Limb (tissue), 2 donors: ENCODE measurements around the gene KCNH3.

Experiments used
- DNase-seq, 2 donors: peaks; one replicate each; pipeline ENCODE4 v3.0.0-alpha.2; 2016; ENCODE audit errors: extremely low spot score in 2 of 2

The KCNH3 gene

DNA sequence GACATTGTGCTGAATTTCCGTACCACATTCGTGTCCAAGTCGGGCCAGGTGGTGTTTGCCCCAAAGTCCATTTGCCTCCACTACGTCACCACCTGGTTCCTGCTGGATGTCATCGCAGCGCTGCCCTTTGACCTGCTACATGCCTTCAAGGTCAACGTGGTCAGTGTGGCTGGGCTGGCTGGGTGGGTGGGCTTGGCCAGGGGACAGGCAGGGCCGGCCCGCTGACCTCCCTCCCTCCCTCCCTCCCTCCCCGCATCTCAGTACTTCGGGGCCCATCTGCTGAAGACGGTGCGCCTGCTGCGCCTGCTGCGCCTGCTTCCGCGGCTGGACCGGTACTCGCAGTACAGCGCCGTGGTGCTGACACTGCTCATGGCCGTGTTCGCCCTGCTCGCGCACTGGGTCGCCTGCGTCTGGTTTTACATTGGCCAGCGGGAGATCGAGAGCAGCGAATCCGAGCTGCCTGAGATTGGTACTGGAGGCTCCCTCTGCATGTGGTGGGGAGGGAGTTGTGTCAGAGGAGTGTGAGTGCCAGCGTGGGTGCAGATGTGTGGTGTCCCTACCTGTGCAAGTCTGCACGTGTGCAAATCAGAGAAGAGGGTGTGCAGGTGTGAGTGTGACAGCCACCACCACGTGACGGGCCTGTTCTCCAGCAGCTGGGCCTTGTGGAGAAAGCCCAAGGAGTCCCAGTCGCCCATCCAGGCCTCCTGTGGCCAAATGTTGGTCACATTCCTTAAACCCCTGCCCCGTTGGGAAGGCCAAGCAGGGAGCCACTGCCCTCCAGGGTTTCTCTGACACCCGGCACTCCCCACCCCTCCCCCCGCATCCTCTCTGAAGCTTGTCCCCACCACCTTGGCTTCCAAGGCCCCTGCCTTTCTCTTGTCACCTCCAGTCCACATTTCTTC is 5.3 kb downstream of the KCNH3 start:
- DNase-seq = no peak

DNA sequence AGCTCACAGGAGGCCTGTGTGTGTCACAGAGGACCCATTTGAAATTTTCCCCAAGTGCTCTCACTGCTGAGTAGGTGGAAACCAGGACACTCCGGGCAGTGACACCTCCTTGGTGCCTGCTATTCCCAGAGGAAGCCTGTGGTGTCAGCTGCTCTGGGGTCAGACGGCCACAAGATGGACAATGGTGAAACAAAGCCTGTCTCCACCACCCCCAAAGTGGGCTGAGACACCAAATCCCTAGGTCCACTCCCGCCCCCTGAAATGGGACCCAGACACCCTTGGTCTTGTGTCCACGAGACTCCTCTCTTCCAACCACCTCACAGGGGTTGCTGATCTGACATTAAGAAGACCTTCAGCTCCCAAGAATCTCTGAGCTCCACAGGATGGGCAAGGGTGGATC is 7.0 kb downstream of the KCNH3 start:
- DNase-seq = no peak

DNA sequence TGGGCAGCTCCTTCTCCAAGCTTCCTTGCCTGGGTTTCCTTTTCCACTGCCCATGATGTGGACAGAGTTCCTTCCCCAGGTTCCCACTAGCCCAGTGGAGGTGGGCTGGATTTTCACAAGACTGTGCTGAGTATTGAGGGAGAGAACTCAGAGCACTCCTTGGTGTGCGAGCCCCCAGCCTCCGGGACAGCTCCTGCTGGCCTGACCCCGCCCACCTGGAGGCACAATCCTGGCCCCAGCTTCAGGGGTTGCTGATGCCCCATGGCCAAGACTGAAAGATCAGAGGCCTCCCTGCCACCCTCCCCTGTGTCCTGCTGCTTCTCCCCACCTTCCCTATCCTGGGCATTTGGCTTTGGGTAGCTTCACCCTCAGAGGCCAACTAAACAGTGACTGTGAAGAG is 7.7 kb downstream of the KCNH3 start:
- no peak for DNase-seq

DNA sequence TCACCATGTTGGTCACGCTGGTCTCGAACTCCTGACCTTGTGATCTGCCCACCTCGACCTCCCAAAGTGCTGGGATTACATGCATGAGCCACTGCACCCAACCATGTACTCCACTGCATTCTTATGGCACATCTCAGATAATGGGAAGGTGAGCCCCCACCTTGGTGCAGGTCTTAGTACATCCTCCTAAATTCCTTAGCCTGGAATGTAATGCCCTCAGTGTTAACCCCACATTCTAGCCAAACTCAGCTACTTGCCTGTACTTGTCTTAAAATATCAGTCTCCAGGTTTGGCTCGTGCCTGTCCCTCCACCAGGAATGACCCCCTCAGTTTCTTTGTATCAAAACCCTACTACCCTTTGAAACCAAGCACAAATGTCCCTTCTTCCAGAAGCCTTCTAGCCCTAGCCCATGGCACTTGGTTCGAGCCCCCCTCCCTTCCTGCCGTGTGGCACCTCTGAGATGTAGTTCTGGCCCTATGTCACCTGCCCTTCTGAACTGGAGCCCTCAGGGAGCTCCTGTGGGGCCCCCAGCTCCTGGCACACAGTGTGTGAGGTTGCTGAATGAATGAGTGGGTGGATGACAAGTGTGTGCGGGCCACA is 8.4 kb downstream of the KCNH3 start:
- DNase-seq = no peak

DNA sequence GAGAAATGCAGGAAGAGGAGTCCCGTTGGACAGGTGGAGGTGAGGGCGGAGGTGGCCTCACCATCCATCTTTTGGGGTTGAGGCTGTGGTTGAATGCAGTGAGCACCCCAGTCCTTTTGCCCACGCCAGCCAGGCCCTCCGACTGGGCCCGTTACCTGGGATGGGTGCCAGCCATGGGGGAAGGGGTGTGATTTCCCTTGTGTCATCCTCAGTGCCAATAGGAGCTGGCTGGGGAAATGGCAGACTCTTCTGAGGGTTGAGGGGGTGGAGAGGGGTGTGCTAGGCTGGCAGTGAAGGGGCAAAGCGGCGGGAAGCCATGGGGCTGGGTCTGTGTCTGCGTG is 9.6 kb downstream of the KCNH3 start:
- DNase-seq = no peak

GRCh38 chr12:49548822-49549648 is 10.2 kb downstream of the KCNH3 start:
- peak; percentile 32 to 69 for DNase-seq

DNA sequence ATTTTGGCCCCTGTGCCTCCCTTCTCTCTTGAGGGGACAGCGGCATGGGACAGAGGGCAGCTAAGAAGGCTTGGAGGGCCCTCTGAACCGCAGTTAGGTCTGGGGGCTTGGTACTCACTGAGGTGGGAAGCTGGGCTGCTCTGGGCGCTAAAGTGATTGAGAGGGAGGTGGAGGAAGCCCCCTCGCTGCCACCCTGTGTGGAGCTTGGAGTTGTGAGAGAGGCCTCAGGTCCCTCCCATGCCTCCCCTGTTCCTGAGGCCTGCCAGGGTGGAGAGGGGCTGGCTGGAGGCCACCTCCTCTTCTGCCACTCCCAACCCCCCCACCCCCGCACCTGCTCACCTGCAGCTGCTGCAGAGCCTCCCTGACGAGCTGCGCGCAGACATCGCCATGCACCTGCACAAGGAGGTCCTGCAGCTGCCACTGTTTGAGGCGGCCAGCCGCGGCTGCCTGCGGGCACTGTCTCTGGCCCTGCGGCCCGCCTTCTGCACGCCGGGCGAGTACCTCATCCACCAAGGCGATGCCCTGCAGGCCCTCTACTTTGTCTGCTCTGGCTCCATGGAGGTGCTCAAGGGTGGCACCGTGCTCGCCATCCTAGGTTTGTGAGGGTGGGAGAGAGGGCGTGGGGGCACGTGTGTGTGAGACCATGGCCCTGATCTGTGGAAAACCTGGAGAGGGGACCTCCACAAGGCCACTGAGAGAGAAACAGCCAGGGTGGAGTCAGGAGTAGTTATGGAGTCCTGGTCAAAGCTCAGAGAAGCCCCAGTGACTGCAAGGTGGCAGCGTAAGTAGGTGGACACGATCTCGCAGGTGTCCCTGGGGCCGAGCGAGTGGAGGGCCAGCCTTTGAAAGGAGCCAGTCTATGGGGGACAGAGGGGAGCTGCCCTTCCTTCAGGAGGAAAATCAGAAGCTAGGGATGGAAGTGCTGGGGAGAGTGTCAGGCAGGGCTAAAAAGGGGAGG is 11.2 kb downstream of the KCNH3 start:
- DNase-seq = no peak

- no peak for DNase-seq
These were observed 11.9 kb downstream of the KCNH3 start for GRCh38 chr12:49550693-49551252.

- DNase-seq = no peak
These were observed 13.2 kb downstream of the KCNH3 start for GRCh38 chr12:49552014-49552413.

- no peak for DNase-seq
These were observed 13.6 kb downstream of the KCNH3 start for GRCh38 chr12:49552425-49552824.

DNA sequence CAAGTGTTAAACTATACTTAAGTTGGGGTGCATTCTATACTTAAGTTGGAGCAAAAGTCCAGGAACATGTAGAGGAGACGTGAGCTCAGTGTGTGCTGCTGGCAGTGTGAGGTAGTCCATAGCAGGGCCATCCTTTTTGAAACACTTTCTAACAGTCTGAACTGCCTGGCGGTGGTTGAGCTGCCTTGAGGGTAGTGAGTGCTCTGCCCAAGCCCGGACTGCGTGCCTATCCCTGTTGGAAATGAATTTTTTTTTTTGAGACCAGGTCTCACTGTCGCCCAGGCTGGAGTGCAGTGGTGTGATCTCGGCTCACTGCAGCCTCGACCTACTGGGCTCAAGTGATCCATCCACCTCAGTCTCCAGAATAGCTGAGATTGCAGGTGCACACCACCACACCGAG is 14.1 kb downstream of the KCNH3 start:
- DNase-seq = no peak

GRCh38 chr12:49553512-49554088 is 14.8 kb downstream of the KCNH3 start:
- no peak for DNase-seq

GRCh38 chr12:49554266-49554665 is 15.4 kb downstream of the KCNH3 start:
- no peak for DNase-seq

DNA sequence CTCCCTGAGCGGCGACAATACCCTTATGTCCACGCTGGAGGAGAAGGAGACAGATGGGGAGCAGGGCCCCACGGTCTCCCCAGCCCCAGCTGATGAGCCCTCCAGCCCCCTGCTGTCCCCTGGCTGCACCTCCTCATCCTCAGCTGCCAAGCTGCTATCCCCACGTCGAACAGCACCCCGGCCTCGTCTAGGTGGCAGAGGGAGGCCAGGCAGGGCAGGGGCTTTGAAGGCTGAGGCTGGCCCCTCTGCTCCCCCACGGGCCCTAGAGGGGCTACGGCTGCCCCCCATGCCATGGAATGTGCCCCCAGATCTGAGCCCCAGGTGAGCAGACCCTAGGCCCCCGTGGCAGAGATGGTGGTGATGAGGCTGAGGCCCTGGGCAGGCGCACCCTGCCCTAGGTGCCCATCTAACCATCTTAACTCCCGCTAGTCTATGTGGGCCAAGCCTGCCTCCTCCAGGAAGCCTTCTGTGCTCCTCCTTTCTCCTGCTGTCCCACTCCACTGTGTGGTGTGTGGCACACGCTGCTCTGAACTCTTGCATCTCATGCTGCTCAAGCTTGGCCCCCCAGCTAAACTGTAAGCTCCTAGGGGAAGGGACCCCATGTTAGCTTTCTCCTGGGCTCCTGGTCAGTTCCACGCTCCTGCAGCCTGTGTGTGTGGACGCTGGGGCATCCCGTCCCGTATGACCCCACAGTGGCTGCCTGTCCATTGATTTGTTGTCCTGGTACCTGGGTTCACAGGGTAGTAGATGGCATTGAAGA is 17.0 kb downstream of the KCNH3 start:
- DNase-seq = no peak

- DNase-seq = no peak
These were observed 17.8 kb downstream of the KCNH3 start for GRCh38 chr12:49556391-49557186.

GRCh38 chr12:49557187-49557916 is 18.5 kb downstream of the KCNH3 start:
- no peak for DNase-seq

DNA sequence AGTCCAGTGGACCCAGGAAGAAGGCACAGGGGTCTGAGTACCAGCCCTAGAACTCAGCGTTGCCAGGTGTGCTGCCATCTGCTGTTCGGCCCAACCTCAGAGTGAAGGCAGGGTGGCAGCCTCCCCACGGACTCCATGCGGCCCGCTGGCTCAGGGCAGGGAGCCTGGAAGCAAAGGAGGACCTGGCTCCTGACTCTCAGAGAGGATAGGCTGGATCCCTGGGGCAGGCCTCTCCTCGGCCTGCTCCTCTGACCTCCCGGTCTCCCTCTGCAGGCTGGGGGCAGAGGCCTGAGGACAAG is 19.0 kb downstream of the KCNH3 start:
- no peak for DNase-seq

- DNase-seq = no peak
These were observed 19.7 kb downstream of the KCNH3 start for GRCh38 chr12:49558526-49558925.
